ENCODE measurements around the gene TSC22D3.

TSC22D3 gene

GRCh38 chrX:107713543-107714205 lies 61.9 kb downstream of the TSC22D3 start:
- POLR2A ChIA-PET = no interaction called here
- no peak for DNase-seq (ENCODE audit: low read depth, low spot score)
- no peak for TF ChIP-seq CTCF (IDR thresholded peaks at IDR 0.05; ENCODE audit: insufficient read depth, low read length, missing control alignments)

GRCh38 chrX:107713203-107713542 lies 62.4 kb downstream of the TSC22D3 start:
- TF ChIP-seq CTCF (IDR thresholded peaks at IDR 0.05; ENCODE audit: insufficient read depth, low read length, missing control alignments) = no peak
- H3K4me3 ChIP-seq (ENCODE audit: low read depth, low read length) = no peak overlapping the region
- ChIA-PET POLR2A (interaction anchor here (0.9 kb wide), 1 partner anchor 85 kb away, joined by 3 read pairs; the partner anchor contains the start of gene PRPS1), CTCF (interaction anchor here (0.9 to 12.7 kb wide), 2 partner anchors 39 to 59 kb away, joined by 3 to 116 read pairs; no protein-coding TSS in a partner anchor)
- no peak for DNase-seq (ENCODE audit: low read depth, low spot score)

More at GRCh38 chrX:107713543-107714205, 61.9 kb downstream of the TSC22D3 start:
- CTCF ChIA-PET = interaction anchor here (0.9 to 12.7 kb wide), 3 partner anchors 40 to 59 kb away, joined by 3 to 116 read pairs (median 97); no protein-coding TSS in a partner anchor
- H3K4me3 ChIP-seq (ENCODE audit: low read depth, low read length) = no peak overlapping the region

- POLR2A ChIA-PET = interaction anchor here (0.9 to 1.4 kb wide), 2 partner anchors 36 to 85 kb away, joined by 3 to 5 read pairs; partner anchors contain the start of gene PRPS1
- no peak for TF ChIP-seq CTCF (IDR thresholded peaks at IDR 0.05; ENCODE audit: insufficient read depth, low read length, missing control alignments)
- CTCF ChIA-PET = interaction anchor here (0.9 to 12.7 kb wide), 2 partner anchors 38 to 58 kb away, joined by 3 to 116 read pairs; no protein-coding TSS in a partner anchor
- H3K4me3 ChIP-seq (ENCODE audit: low read depth, low read length) = no peak overlapping the region
- DNase-seq (ENCODE audit: low read depth, low spot score) = no peak
Measured at GRCh38 chrX:107712231-107713202, 63.1 kb downstream of the TSC22D3 start.

GRCh38 chrX:107711521-107712181 lies 63.9 kb downstream of the TSC22D3 start:
- ChIA-PET POLR2A (interaction anchor here (1.4 kb wide), 1 partner anchor 35 kb away, joined by 5 read pairs; no protein-coding TSS in a partner anchor), CTCF (interaction anchor here (12.7 kb wide), 1 partner anchor 38 kb away, joined by 116 read pairs; no protein-coding TSS in a partner anchor)
- no peak for TF ChIP-seq CTCF (IDR thresholded peaks at IDR 0.05; ENCODE audit: insufficient read depth, low read length, missing control alignments)
- H3K4me3 ChIP-seq (ENCODE audit: low read depth, low read length) = no peak overlapping the region
- DNase-seq (ENCODE audit: low read depth, low spot score) = no peak

- CTCF ChIA-PET = interaction anchor here (12.7 kb wide), 1 partner anchor 37 kb away, joined by 116 read pairs; no protein-coding TSS in a partner anchor
- H3K4me3 ChIP-seq (ENCODE audit: low read depth, low read length) = no peak overlapping the region
- POLR2A ChIA-PET = interaction anchor here (0.6 kb wide), 1 partner anchor 35 kb away, joined by 3 read pairs; no protein-coding TSS in a partner anchor
- peak; percentile 77 for DNase-seq (ENCODE audit: low read depth, low spot score)
- no peak for TF ChIP-seq CTCF (IDR thresholded peaks at IDR 0.05; ENCODE audit: insufficient read depth, low read length, missing control alignments)
Measured at GRCh38 chrX:107710617-107711391, 64.8 kb downstream of the TSC22D3 start.
